Measurements from ENCODE around the gene PLET1.
"Not testable (repeated sequence)": the region's sequence is repeated elsewhere in the genome, so short reads cannot be mapped to it uniquely, and the experiment has no call there.

PLET1 gene

GRCh38 chr11:112210890-112211289, 49.8 kb downstream of the PLET1 start:
- DNase-seq: no peak

GRCh38 chr11:112206071-112206470, 54.6 kb downstream of the PLET1 start:
- DNase-seq: no peak

GRCh38 chr11:112200252-112200651, 60.4 kb downstream of the PLET1 start:
- DNase-seq: no peak

- DNase-seq: not testable (repeated sequence)
Measured at GRCh38 chr11:112199101-112199500, 61.6 kb downstream of the PLET1 start.
